ENCODE results near the gene SFTPA1. TPM values are rescaled to one million over a fixed set of nuclear protein-coding genes. Genes with fewer than 3 reads are reported as not detected.
"Not testable (repeated sequence)": the region's sequence is repeated elsewhere in the genome, so short reads cannot be mapped to it uniquely, and the experiment has no call there.

SFTPA1 gene
- total RNA-seq, 2 donors from 2014 or later = not detected

DNA sequence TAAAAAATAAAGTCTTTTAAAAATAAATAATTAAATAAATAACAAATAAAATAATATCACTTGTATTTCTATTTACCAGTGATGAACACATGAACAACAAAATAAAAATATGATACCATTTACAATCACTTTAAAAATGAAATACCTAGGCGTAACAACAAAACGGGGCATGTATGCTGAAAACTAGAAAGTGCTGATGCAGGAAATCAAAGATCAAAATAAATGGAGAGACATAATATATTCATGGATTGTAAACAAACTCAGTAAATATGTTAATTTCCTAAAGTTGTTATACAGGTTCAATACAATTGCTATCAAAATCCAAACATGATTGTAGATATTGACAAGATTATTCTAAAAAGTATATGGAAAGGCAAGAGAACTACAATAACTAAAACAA lies 31.4 kb upstream of the SFTPA1 start:
- H3K27me3 ChIP-seq (replicated peaks; ENCODE audit: insufficient read depth) = no peaks in the 10 kb centered on the region
- no peak for DNase-seq (ENCODE audit: low spot score)
- H3K4me1 ChIP-seq (replicated peaks) = no peaks in the 10 kb centered on the region
- WGBS = 94% methylated on average over 2 of the region's 2 CpGs
- TF ChIP-seq, protein P1, sequence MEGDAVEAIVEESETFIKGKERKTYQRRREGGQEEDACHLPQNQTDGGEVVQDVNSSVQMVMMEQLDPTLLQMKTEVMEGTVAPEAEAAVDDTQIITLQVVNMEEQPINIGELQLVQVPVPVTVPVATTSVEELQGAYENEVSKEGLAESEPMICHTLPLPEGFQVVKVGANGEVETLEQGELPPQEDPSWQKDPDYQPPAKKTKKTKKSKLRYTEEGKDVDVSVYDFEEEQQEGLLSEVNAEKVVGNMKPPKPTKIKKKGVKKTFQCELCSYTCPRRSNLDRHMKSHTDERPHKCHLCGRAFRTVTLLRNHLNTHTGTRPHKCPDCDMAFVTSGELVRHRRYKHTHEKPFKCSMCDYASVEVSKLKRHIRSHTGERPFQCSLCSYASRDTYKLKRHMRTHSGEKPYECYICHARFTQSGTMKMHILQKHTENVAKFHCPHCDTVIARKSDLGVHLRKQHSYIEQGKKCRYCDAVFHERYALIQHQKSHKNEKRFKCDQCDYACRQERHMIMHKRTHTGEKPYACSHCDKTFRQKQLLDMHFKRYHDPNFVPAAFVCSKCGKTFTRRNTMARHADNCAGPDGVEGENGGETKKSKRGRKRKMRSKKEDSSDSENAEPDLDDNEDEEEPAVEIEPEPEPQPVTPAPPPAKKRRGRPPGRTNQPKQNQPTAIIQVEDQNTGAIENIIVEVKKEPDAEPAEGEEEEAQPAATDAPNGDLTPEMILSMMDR (IDR thresholded peaks at IDR 0.05) = no peak
- TF ChIP-seq POLR2AphosphoS5 (IDR thresholded peaks at IDR 0.05) (no peak), POLR2A (IDR thresholded peaks at IDR 0.05) (no peak)
- intact Hi-C loops (cut with DNase I) = no loop called here
- H3K36me3 ChIP-seq = no peaks in the 10 kb centered on the region
- no peak overlapping the region for H3K4me3 ChIP-seq
- H3K27ac ChIP-seq = no peak overlapping the region
- H3K9me3 ChIP-seq = no peaks in the 10 kb centered on the region

DNA sequence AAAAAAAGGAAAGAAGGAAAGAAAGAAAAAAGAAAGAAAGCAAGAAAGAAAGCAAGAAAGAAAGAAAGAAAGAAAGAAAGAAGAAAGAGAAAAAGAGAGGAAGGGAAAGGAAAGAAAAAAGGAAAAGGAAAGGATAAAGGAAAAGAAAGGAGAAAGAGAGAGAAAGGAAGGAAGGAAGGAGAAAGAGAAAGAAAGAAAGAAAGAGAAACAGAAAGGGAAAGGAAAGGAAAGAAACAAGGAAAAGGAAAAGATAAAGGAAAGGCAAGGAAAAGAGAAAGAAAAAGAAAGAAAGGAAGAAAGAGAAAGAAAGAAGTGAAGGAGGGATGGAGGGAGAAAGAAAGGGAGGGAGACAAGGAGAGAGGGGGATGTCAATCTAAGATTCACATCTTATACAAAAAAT lies 29.7 kb upstream of the SFTPA1 start:
- no peak for DNase-seq (ENCODE audit: low spot score)
- no peaks in the 10 kb centered on the region for H3K4me1 ChIP-seq (replicated peaks)
- no peak for TF ChIP-seq POLR2A (IDR thresholded peaks at IDR 0.05)
- TF ChIP-seq POLR2AphosphoS5 (IDR thresholded peaks at IDR 0.05) = no peak
- TF ChIP-seq, protein P1 (IDR thresholded peaks at IDR 0.05) = no peak
- no peak overlapping the region for H3K4me3 ChIP-seq
- H3K27ac ChIP-seq = no peak overlapping the region
- no peaks in the 10 kb centered on the region for H3K36me3 ChIP-seq
- no peaks in the 10 kb centered on the region for H3K9me3 ChIP-seq
- intact Hi-C loops (cut with DNase I) = no loop called here
- H3K27me3 ChIP-seq (replicated peaks; ENCODE audit: insufficient read depth) = no peaks in the 10 kb centered on the region

DNA sequence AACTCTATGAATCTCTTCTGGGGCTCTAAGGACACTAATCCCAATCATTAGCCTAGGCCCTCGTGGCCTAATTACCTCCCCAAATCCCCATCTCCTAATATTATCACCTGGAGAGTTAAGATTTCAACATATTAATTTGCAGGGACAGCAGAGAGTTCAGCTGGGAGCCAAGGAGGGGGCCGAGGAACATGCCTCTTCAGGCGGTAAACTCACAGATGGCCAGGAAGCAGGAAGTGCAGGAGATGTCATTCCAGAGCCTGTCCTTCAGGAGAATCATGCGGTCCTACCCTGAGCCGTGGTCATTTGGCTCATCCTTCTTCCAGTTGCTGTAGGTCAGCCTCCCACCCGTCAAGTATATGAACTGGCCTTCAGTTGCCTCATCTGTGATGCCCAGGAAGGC lies 28.6 kb upstream of the SFTPA1 start:
- DNase-seq (ENCODE audit: low spot score) = no peak
- 90% methylated on average over 6 of the region's 6 CpGs for WGBS
- intact Hi-C loops (cut with DNase I) = no loop called here
- Histone ChIP-seq H3K4me3 (no peak overlapping the region), H3K4me1 (replicated peaks) (no peaks in the 10 kb centered on the region), H3K36me3 (no peaks in the 10 kb centered on the region), H3K27me3 (replicated peaks; ENCODE audit: insufficient read depth) (no peaks in the 10 kb centered on the region), H3K9me3 (no peaks in the 10 kb centered on the region), H3K27ac (no peak overlapping the region)
- TF ChIP-seq, protein P1 (IDR thresholded peaks at IDR 0.05) = no peak
- no peak for TF ChIP-seq POLR2A (IDR thresholded peaks at IDR 0.05)
- no peak for TF ChIP-seq POLR2AphosphoS5 (IDR thresholded peaks at IDR 0.05)

DNA sequence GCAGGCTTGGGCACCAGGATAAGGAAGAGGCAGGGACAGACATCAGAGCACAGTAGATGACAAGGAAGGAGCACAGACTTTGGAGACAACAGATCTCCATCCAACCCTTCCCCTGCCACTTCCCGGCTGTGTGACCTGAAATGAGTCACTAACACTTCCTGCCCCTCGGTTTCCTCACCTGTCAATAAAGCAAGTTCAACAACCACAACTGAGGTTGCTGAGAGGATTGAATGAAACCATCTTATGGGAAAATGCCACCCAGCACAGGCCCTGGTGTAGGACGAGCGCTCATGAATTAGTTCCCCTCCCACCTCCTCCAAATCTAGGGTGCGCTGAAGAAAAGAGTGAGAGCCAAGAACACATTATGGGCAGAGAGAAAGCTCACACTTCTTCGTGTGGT lies 27.8 kb upstream of the SFTPA1 start:
- H3K27me3 ChIP-seq (replicated peaks; ENCODE audit: insufficient read depth); H3K4me3 ChIP-seq; DNase-seq (ENCODE audit: low spot score); H3K36me3 ChIP-seq; H3K27ac ChIP-seq; H3K9me3 ChIP-seq; H3K4me1 ChIP-seq (replicated peaks); intact Hi-C loops (cut with DNase I): not testable (repeated sequence)
- WGBS = 61% methylated on average over 1 of the region's 6 CpGs

DNA sequence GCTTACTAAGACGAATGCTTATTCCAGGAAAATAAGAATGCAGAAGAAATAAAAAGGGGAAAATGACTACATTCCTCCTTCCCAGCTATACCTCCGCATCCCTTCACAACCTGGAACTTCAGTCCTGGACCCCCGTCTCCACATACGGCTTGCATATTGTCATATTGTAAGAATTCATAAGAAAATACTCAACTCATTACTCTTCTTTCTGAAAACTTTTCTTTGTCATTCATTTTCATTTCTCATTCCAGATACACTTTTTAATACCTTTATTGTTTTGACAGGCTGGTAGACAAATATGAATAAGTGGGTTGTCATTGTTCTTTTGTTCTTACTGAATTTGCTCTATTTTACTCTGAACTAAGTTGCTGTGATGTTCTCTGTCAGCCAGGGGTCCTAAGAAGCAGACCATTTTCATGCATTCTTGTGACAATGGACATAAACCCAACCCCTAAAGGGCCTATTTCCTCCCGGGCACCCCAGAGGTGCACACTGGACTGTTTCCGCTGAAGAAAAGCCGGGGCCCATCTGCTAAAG lies 27.2 kb upstream of the SFTPA1 start:
- no peaks in the 10 kb centered on the region for H3K36me3 ChIP-seq
- no peaks in the 10 kb centered on the region for H3K9me3 ChIP-seq
- H3K4me1 ChIP-seq (replicated peaks) = no peaks in the 10 kb centered on the region
- no peak overlapping the region for H3K4me3 ChIP-seq
- no peak for DNase-seq (ENCODE audit: low spot score)
- H3K27me3 ChIP-seq (replicated peaks; ENCODE audit: insufficient read depth) = no peaks in the 10 kb centered on the region
- intact Hi-C loops (cut with DNase I) = no loop called here
- 93% methylated on average over 7 of the region's 7 CpGs for WGBS
- H3K27ac ChIP-seq = no peak overlapping the region
- TF ChIP-seq POLR2AphosphoS5 (IDR thresholded peaks at IDR 0.05) = no peak
- TF ChIP-seq POLR2A (IDR thresholded peaks at IDR 0.05) = no peak
- TF ChIP-seq, protein P1 (IDR thresholded peaks at IDR 0.05) = no peak

Measured in prostate gland (tissue), 2 donors.